Esophagus squamous epithelium (tissue), 4 donors: ENCODE results near the gene GPR156.

Source experiments
- CTCF ChIP-seq, 6 experiments: fragments of 450-650 bp in 4 of 6; fragments of 200-600 bp in 2 of 6; sonication (generic) in 2 of 6; IDR thresholded peaks; one replicate each; pipeline ENCODE4 v1.5.1; 2016 to 2019; ENCODE audit warnings: antibody characterized with exemption in 6 of 6, mild to moderate bottlenecking in 4 of 6, moderate library complexity in 4 of 6
- POLR2A ChIP-seq, 4 donors: fragments of 450-650 bp; IDR thresholded peaks; one replicate each; pipeline ENCODE4 v1.6.1; 2017; ENCODE audit warnings: antibody characterized with exemption in 4 of 4, mild to moderate bottlenecking in 4 of 4, moderate library complexity in 3 of 4

GRCh38 chr3:120181632-120182031, 103.4 kb downstream of the GPR156 start:
- TF ChIP-seq POLR2A (IDR thresholded peaks at IDR 0.05) = no peak
- TF ChIP-seq CTCF (IDR thresholded peaks at IDR 0.05) = peak in 1 of 6 experiments; percentile 11
